ENCODE data around the gene MYL3. TPM values are rescaled to one million over a fixed set of nuclear protein-coding genes. Genes with fewer than 3 reads are reported as not detected.

The MYL3 gene
- total RNA-seq, 1 donor from 2014 or later: not detected

DNA sequence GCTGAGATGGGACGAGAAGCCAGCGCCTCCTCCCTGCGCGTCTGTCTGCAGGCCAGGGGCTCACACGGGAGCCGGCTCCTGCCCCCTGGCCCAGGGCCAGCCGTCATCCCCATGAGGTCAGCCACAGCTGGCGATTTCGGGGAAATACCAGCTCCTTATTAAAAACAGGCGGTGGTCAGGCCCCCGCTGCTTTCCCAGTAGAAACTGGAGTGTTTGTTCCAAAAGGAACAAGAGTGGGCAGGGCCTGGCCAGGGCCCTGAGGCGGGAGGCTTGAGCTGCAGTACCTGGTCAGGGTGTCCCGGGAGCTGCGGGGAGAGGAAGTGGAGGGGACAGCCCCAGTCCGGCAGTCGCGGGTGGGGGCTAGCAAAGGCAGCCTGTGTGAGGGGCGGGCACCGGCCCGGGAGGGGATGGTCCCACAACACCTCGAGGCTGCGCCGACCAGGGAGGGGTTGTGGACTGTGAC lies 17.8 kb downstream of the MYL3 start:
- peaks cover 6% of the 10 kb centered on the region for H3K4me1 Mint-ChIP-seq
- H3K9me3 Mint-ChIP-seq: peaks cover 6% of the 10 kb centered on the region
- peaks cover 14% of the 10 kb centered on the region for H3K36me3 Mint-ChIP-seq (ENCODE audit: low read depth)
- DNase-seq (no peak), ATAC-seq (ENCODE audit: low read depth) (peak; percentile 53)
- peak overlapping the region; percentile 87 for H3K4me3 Mint-ChIP-seq
- TF ChIP-seq, protein P1, sequence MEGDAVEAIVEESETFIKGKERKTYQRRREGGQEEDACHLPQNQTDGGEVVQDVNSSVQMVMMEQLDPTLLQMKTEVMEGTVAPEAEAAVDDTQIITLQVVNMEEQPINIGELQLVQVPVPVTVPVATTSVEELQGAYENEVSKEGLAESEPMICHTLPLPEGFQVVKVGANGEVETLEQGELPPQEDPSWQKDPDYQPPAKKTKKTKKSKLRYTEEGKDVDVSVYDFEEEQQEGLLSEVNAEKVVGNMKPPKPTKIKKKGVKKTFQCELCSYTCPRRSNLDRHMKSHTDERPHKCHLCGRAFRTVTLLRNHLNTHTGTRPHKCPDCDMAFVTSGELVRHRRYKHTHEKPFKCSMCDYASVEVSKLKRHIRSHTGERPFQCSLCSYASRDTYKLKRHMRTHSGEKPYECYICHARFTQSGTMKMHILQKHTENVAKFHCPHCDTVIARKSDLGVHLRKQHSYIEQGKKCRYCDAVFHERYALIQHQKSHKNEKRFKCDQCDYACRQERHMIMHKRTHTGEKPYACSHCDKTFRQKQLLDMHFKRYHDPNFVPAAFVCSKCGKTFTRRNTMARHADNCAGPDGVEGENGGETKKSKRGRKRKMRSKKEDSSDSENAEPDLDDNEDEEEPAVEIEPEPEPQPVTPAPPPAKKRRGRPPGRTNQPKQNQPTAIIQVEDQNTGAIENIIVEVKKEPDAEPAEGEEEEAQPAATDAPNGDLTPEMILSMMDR (IDR thresholded peaks at IDR 0.05): no peak
- no peaks in the 10 kb centered on the region for H3K27me3 Mint-ChIP-seq
- POLR2A ChIA-PET: interaction anchor here (0.9 to 1.2 kb wide), 4 partner anchors 64 to 535 kb away, joined by 3 to 5 read pairs (median 3); partner anchors contain the start of gene PTPN23
- H3K27ac Mint-ChIP-seq: peak overlapping the region; percentile 83
- intact Hi-C loops (cut with micrococcal nuclease): loop anchor here (5.0 kb wide), 1 partner anchor 152 kb away; no protein-coding TSS in a partner anchor
- CTCF ChIA-PET: interaction anchor here (0.9 to 1.8 kb wide), 6 partner anchors 8 to 479 kb away, joined by 3 to 9 read pairs (median 4); no protein-coding TSS in a partner anchor

GRCh38 chr3:46844881-46845312 lies 18.3 kb downstream of the MYL3 start:
- Mint-ChIP-seq H3K36me3 (ENCODE audit: low read depth) (peaks cover 15% of the 10 kb centered on the region), H3K9me3 (peaks cover 10% of the 10 kb centered on the region), H3K27me3 (no peaks in the 10 kb centered on the region), H3K27ac (peak overlapping the region; percentile 59), H3K4me1 (peaks cover 6% of the 10 kb centered on the region), H3K4me3 (peak overlapping the region; percentile 87)
- TF ChIP-seq, protein P1 (IDR thresholded peaks at IDR 0.05): no peak
- CTCF ChIA-PET: interaction anchor here (0.6 to 1.8 kb wide), 4 partner anchors 22 to 66 kb away, joined by 3 to 9 read pairs (median 4); no protein-coding TSS in a partner anchor
- POLR2A ChIA-PET: interaction anchor here (1.2 kb wide), 2 partner anchors 67 to 536 kb away, joined by 3 to 5 read pairs; partner anchors contain the start of gene PTPN23
- no peak for DNase-seq
- no peak for ATAC-seq (ENCODE audit: low read depth)
- intact Hi-C loops (cut with micrococcal nuclease): loop anchor here (5.0 kb wide), 1 partner anchor 152 kb away; no protein-coding TSS in a partner anchor

- intact Hi-C loops (cut with micrococcal nuclease): no loop called here
- H3K27me3 Mint-ChIP-seq: no peaks in the 10 kb centered on the region
- peaks cover 11% of the 10 kb centered on the region for H3K9me3 Mint-ChIP-seq
- ChIA-PET POLR2A (interaction anchor here (1.2 kb wide), 1 partner anchor 66 kb away, joined by 3 read pairs; no protein-coding TSS in a partner anchor), CTCF (interaction anchor here (0.6 to 1.8 kb wide), 3 partner anchors 23 to 65 kb away, joined by 3 to 9 read pairs (median 4); no protein-coding TSS in a partner anchor)
- H3K4me1 Mint-ChIP-seq: peaks cover 6% of the 10 kb centered on the region
- no peak for DNase-seq
- H3K36me3 Mint-ChIP-seq (ENCODE audit: low read depth): peaks cover 17% of the 10 kb centered on the region
- peak overlapping the region; percentile 42 for H3K4me3 Mint-ChIP-seq
- TF ChIP-seq, protein P1 (IDR thresholded peaks at IDR 0.05): no peak
- no peak for ATAC-seq (ENCODE audit: low read depth)
- peak overlapping the region; percentile 59 for H3K27ac Mint-ChIP-seq
Measured at GRCh38 chr3:46844397-46844796, 18.8 kb downstream of the MYL3 start.

DNA sequence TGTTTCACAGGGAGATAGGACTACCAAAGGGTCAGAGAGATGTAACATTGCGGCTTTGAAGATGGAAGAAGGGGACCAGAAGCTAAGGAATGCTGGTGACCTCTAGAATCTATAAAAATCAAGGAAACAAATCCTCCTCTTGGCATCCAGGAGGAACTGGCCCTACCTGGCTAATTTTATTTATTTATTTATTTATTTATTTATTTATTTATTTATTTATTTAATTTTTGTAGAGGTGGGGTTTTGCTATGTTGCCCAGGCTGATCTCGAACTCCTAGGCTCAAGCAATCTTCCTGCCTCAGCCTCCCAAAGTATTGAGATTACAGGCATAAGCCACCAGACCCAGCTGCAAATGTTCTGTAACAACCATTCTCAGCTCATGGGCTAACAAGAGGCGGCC lies 19.7 kb downstream of the MYL3 start:
- H3K27me3 Mint-ChIP-seq: no peaks in the 10 kb centered on the region
- H3K4me1 Mint-ChIP-seq: peaks cover 6% of the 10 kb centered on the region
- H3K9me3 Mint-ChIP-seq: peaks cover 18% of the 10 kb centered on the region
- ChIA-PET POLR2A (no interaction called here), CTCF (no interaction called here)
- H3K27ac Mint-ChIP-seq: no peak overlapping the region
- H3K4me3 Mint-ChIP-seq: no peak overlapping the region
- TF ChIP-seq, protein P1 (IDR thresholded peaks at IDR 0.05): no peak
- peaks cover 23% of the 10 kb centered on the region for H3K36me3 Mint-ChIP-seq (ENCODE audit: low read depth)
- intact Hi-C loops (cut with micrococcal nuclease): no loop called here
- no peak for ATAC-seq (ENCODE audit: low read depth)
- no peak for DNase-seq

DNA sequence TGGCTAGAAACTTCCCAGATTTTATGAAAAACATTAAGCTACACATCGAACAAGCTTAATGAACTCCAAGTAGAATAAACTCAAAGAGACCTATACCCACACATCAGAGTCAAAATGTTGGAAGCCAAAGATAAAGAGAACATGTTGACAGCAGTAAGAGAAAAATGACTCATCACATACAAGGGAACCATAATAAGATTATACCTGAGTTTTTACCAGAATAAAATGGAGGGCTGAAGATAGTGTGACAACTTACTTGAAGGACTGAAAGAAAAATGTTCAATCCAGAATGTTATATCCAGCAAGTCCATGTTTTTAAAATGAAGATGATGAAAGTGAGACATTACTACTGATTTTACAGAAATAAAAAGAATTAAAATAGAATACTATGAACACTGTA lies 22.8 kb downstream of the MYL3 start:
- H3K4me3 Mint-ChIP-seq: no peak overlapping the region
- H3K9me3 Mint-ChIP-seq: peaks cover 29% of the 10 kb centered on the region
- ATAC-seq (ENCODE audit: low read depth) (no peak), DNase-seq (no peak)
- H3K36me3 Mint-ChIP-seq (ENCODE audit: low read depth): peaks cover 30% of the 10 kb centered on the region
- H3K27me3 Mint-ChIP-seq: no peaks in the 10 kb centered on the region
- H3K4me1 Mint-ChIP-seq: peaks cover 3% of the 10 kb centered on the region
- intact Hi-C loops (cut with micrococcal nuclease): no loop called here
- H3K27ac Mint-ChIP-seq: no peak overlapping the region
- TF ChIP-seq, protein P1 (IDR thresholded peaks at IDR 0.05): no peak
- CTCF ChIA-PET: interaction anchor here (0.6 kb wide), 1 partner anchor 210 kb away, joined by 3 read pairs; no protein-coding TSS in a partner anchor
- POLR2A ChIA-PET: no interaction called here
